Measurements from ENCODE around the gene TMEM245. TPM values are rescaled to one million over a fixed set of nuclear protein-coding genes. Genes with fewer than 3 reads are reported as not detected.

TMEM245 gene
- total and polyA plus RNA-seq, 5 donors: 25.6 to 136 (median 93.1) TPM

GRCh38 chr9:109085510-109085909, 34.2 kb downstream of the TMEM245 start:
- Histone ChIP-seq H3K4me3 (ENCODE audit: low read length) (no peak overlapping the region), H3K27me3 (ENCODE audit: control insufficient read depth, insufficient read depth) (no peaks in the 10 kb centered on the region), H3K4me1 (ENCODE audit: control insufficient read depth, insufficient read depth, low read length) (no peaks in the 10 kb centered on the region), H3K27ac (ENCODE audit: low read length) (no peak overlapping the region), H3K9me3 (ENCODE audit: control insufficient read depth, low read length) (no peaks in the 10 kb centered on the region)
- ATAC-seq: no peak
- intact Hi-C loops (cut with DNase I): no loop called here
- DNase-seq: no peak

GRCh38 chr9:109083813-109084405, 35.8 kb downstream of the TMEM245 start:
- H3K27ac ChIP-seq (ENCODE audit: low read length): no peak overlapping the region
- H3K9me3 ChIP-seq (ENCODE audit: control insufficient read depth, low read length): no peaks in the 10 kb centered on the region
- intact Hi-C loops (cut with DNase I): no loop called here
- DNase-seq (no peak), ATAC-seq (no peak)
- no peak overlapping the region for H3K4me3 ChIP-seq (ENCODE audit: low read length)
- H3K4me1 ChIP-seq (ENCODE audit: control insufficient read depth, insufficient read depth, low read length): no peaks in the 10 kb centered on the region
- WGBS: 97% methylated on average over 4 of the region's 4 CpGs
- no peaks in the 10 kb centered on the region for H3K27me3 ChIP-seq (ENCODE audit: control insufficient read depth, insufficient read depth)

- Histone ChIP-seq H3K27me3 (ENCODE audit: control insufficient read depth, insufficient read depth) (no peaks in the 10 kb centered on the region), H3K27ac (ENCODE audit: low read length) (no peak overlapping the region), H3K4me3 (ENCODE audit: low read length) (no peak overlapping the region), H3K9me3 (ENCODE audit: control insufficient read depth, low read length) (no peaks in the 10 kb centered on the region), H3K4me1 (ENCODE audit: control insufficient read depth, insufficient read depth, low read length) (no peaks in the 10 kb centered on the region)
- WGBS: 82% methylated on average over 7 of the region's 7 CpGs
- DNase-seq (no peak), ATAC-seq (no peak)
- intact Hi-C loops (cut with DNase I): no loop called here
These were observed 36.6 kb downstream of the TMEM245 start for GRCh38 chr9:109083141-109083540.

- Histone ChIP-seq H3K9me3 (ENCODE audit: control insufficient read depth, low read length) (no peaks in the 10 kb centered on the region), H3K27me3 (ENCODE audit: control insufficient read depth, insufficient read depth) (no peaks in the 10 kb centered on the region), H3K4me1 (ENCODE audit: control insufficient read depth, insufficient read depth, low read length) (no peaks in the 10 kb centered on the region), H3K27ac (ENCODE audit: low read length) (no peak overlapping the region), H3K4me3 (ENCODE audit: low read length) (no peak overlapping the region)
- WGBS: 48% methylated on average over 2 of the region's 2 CpGs
- DNase-seq (no peak), ATAC-seq (no peak)
- intact Hi-C loops (cut with DNase I): no loop called here
These were observed 37.6 kb downstream of the TMEM245 start for GRCh38 chr9:109082091-109082620.

GRCh38 chr9:109074236-109074889, 45.4 kb downstream of the TMEM245 start:
- Histone ChIP-seq H3K9me3 (ENCODE audit: control insufficient read depth, low read length) (no peaks in the 10 kb centered on the region), H3K4me1 (ENCODE audit: control insufficient read depth, insufficient read depth, low read length) (no peaks in the 10 kb centered on the region), H3K27ac (ENCODE audit: low read length) (no peak overlapping the region), H3K27me3 (ENCODE audit: control insufficient read depth, insufficient read depth) (no peaks in the 10 kb centered on the region), H3K4me3 (ENCODE audit: low read length) (no peak overlapping the region)
- intact Hi-C loops (cut with DNase I): no loop called here
- ATAC-seq: no peak
- WGBS: 94% methylated on average over 7 of the region's 7 CpGs
- no peak for DNase-seq

GRCh38 chr9:109072821-109073435, 46.8 kb downstream of the TMEM245 start:
- intact Hi-C loops (cut with DNase I): no loop called here
- DNase-seq (no peak), ATAC-seq (no peak)
- Histone ChIP-seq H3K4me1 (ENCODE audit: control insufficient read depth, insufficient read depth, low read length) (no peaks in the 10 kb centered on the region), H3K27ac (ENCODE audit: low read length) (no peak overlapping the region), H3K9me3 (ENCODE audit: control insufficient read depth, low read length) (no peaks in the 10 kb centered on the region), H3K4me3 (ENCODE audit: low read length) (no peak overlapping the region), H3K27me3 (ENCODE audit: control insufficient read depth, insufficient read depth) (no peaks in the 10 kb centered on the region)
- WGBS: 64% methylated on average over 2 of the region's 2 CpGs

GRCh38 chr9:109072133-109072692, 47.5 kb downstream of the TMEM245 start:
- H3K4me1 ChIP-seq (ENCODE audit: control insufficient read depth, insufficient read depth, low read length): no peaks in the 10 kb centered on the region
- no peak overlapping the region for H3K4me3 ChIP-seq (ENCODE audit: low read length)
- 84% methylated on average over 8 of the region's 8 CpGs for WGBS
- no peaks in the 10 kb centered on the region for H3K27me3 ChIP-seq (ENCODE audit: control insufficient read depth, insufficient read depth)
- intact Hi-C loops (cut with DNase I): no loop called here
- H3K9me3 ChIP-seq (ENCODE audit: control insufficient read depth, low read length): no peaks in the 10 kb centered on the region
- H3K27ac ChIP-seq (ENCODE audit: low read length): no peak overlapping the region
- ATAC-seq (no peak), DNase-seq (no peak)

- intact Hi-C loops (cut with DNase I): no loop called here
- Histone ChIP-seq H3K27me3 (ENCODE audit: control insufficient read depth, insufficient read depth) (no peaks in the 10 kb centered on the region), H3K27ac (ENCODE audit: low read length) (no peak overlapping the region), H3K9me3 (ENCODE audit: control insufficient read depth, low read length) (no peaks in the 10 kb centered on the region), H3K4me1 (ENCODE audit: control insufficient read depth, insufficient read depth, low read length) (no peaks in the 10 kb centered on the region), H3K4me3 (ENCODE audit: low read length) (no peak overlapping the region)
- ATAC-seq: no peak
- 99% methylated on average over 1 of the region's 1 CpG for WGBS
- no peak for DNase-seq
These were observed 51.0 kb downstream of the TMEM245 start for GRCh38 chr9:109068764-109069163.

- whole genome bisulfite sequencing: 90% methylated on average over 2 of the region's 2 CpGs
- no peak overlapping the region for H3K4me3 ChIP-seq (ENCODE audit: low read length)
- no peaks in the 10 kb centered on the region for H3K9me3 ChIP-seq (ENCODE audit: control insufficient read depth, low read length)
- H3K27ac ChIP-seq (ENCODE audit: low read length): no peak overlapping the region
- no peaks in the 10 kb centered on the region for H3K4me1 ChIP-seq (ENCODE audit: control insufficient read depth, insufficient read depth, low read length)
- no peaks in the 10 kb centered on the region for H3K27me3 ChIP-seq (ENCODE audit: control insufficient read depth, insufficient read depth)
- no peak for DNase-seq
- no peak for ATAC-seq
- intact Hi-C loops (cut with DNase I): no loop called here
These were observed 54.6 kb downstream of the TMEM245 start for GRCh38 chr9:109064963-109065702.

- intact Hi-C loops (cut with DNase I): no loop called here
- WGBS: 80% methylated on average over 2 of the region's 2 CpGs
- DNase-seq (no peak), ATAC-seq (no peak)
- Histone ChIP-seq H3K27me3 (ENCODE audit: control insufficient read depth, insufficient read depth) (no peaks in the 10 kb centered on the region), H3K27ac (ENCODE audit: low read length) (no peak overlapping the region), H3K4me1 (ENCODE audit: control insufficient read depth, insufficient read depth, low read length) (no peaks in the 10 kb centered on the region), H3K9me3 (ENCODE audit: control insufficient read depth, low read length) (no peaks in the 10 kb centered on the region), H3K4me3 (ENCODE audit: low read length) (no peak overlapping the region)
These were observed 56.0 kb downstream of the TMEM245 start for GRCh38 chr9:109063760-109064159.

GRCh38 chr9:109062543-109062942, 57.2 kb downstream of the TMEM245 start:
- Histone ChIP-seq H3K9me3 (ENCODE audit: control insufficient read depth, low read length) (no peaks in the 10 kb centered on the region), H3K4me1 (ENCODE audit: control insufficient read depth, insufficient read depth, low read length) (no peaks in the 10 kb centered on the region), H3K27ac (ENCODE audit: low read length) (no peak overlapping the region), H3K27me3 (ENCODE audit: control insufficient read depth, insufficient read depth) (no peaks in the 10 kb centered on the region), H3K4me3 (ENCODE audit: low read length) (no peak overlapping the region)
- intact Hi-C loops (cut with DNase I): no loop called here
- DNase-seq (no peak), ATAC-seq (no peak)
- WGBS: 90% methylated on average over 6 of the region's 6 CpGs
